SU-DHL-6 (cell line): ENCODE data around the gene NTN4.

ENCODE experiments used
- H2AFZ ChIP-seq: fragments of 200-600 bp; sonication (generic); 2 replicates; pipeline ENCODE4 v1.6.1; 2014; ENCODE audit warnings: low read depth, mild to moderate bottlenecking, moderate library complexity, mixed read lengths, antibody characterized with exemption, low read length; ENCODE audit not compliant: severe bottlenecking
- H3F3A ChIP-seq: fragments of 200-600 bp; shearing (Covaris generic); 2 replicates; pipeline ENCODE4 v1.6.0; 2016; ENCODE audit warnings: antibody characterized with exemption, mild to moderate bottlenecking; ENCODE audit not compliant: insufficient read depth
- H3K27ac ChIP-seq: fragments of 200-600 bp; sonication (generic); 2 replicates; pipeline ENCODE4 v1.5.1; 2016; ENCODE audit warnings: low read depth, mild to moderate bottlenecking, low read length, moderate library complexity, mixed read lengths
- H3K27me3 ChIP-seq: fragments of 200-600 bp; sonication (generic), shearing (Covaris generic); 2 replicates; pipeline ENCODE4 v1.6.0; 2014; ENCODE audit warnings: mild to moderate bottlenecking, low read length
- H3K36me3 ChIP-seq: fragments of 200-600 bp; sonication (generic); 2 replicates; pipeline ENCODE4 v1.6.1; 2014; ENCODE audit warnings: mild to moderate bottlenecking, low read length, mixed read lengths
- H3K4me2 ChIP-seq: fragments of 300-600, 200-600 bp; shearing (Covaris generic), sonication (generic); 2 replicates; pipeline ENCODE4 v1.6.0; 2014; ENCODE audit warnings: low read length, low read depth, mild to moderate bottlenecking; ENCODE audit not compliant: poor library complexity, severe bottlenecking
- H3K4me3 ChIP-seq: fragments of 200-600 bp; sonication (generic); 2 replicates; pipeline ENCODE4 v1.5.1; 2014; ENCODE audit warnings: antibody characterized with exemption, low read length, mild to moderate bottlenecking, mixed read lengths; ENCODE audit not compliant: insufficient read depth, poor library complexity, severe bottlenecking
- H3K79me2 ChIP-seq: fragments of 200-600 bp; sonication (generic); 2 replicates; pipeline ENCODE4 v1.6.1; 2014; ENCODE audit warnings: mild to moderate bottlenecking, low read length, moderate library complexity; ENCODE audit not compliant: insufficient read depth
- H3K9ac ChIP-seq: fragments of 200-600 bp; sonication (generic); 2 replicates; pipeline ENCODE4 v1.7.0; 2014; ENCODE audit warnings: mild to moderate bottlenecking, low read length
- H3K9me2 ChIP-seq: fragments of 200-600 bp; sonication (generic); replicated peaks from 2 replicates; pipeline ENCODE4 v1.6.1; 2014; ENCODE audit warnings: low read length; ENCODE audit not compliant: insufficient read depth
- H3K9me3 ChIP-seq: fragments of 200-600 bp; sonication (generic); 2 replicates; pipeline ENCODE4 v1.6.1; 2014; ENCODE audit warnings: low read length, mixed read lengths; ENCODE audit not compliant: insufficient read depth
- H4K20me1 ChIP-seq: fragments of 200-600 bp; sonication (generic); 2 replicates; pipeline ENCODE4 v1.6.1; 2014; ENCODE audit warnings: low read depth, mild to moderate bottlenecking, antibody characterized with exemption, low read length, moderate library complexity, mixed read lengths
- EZH2phosphoT487 ChIP-seq: fragments of 200-600 bp; sonication (generic), shearing (Covaris generic); conservative IDR thresholded peaks from 2 replicates; pipeline ENCODE4 v1.6.1; 2018; ENCODE audit warnings: mild to moderate bottlenecking, antibody characterized with exemption, low read length, moderate library complexity, mixed read lengths
- TF ChIP-seq, protein P1 (sequence below): fragments of 200-600 bp; sonication (generic); IDR thresholded peaks from one replicate; pipeline ENCODE4 v1.5.1; 2017; ENCODE audit warnings: antibody characterized with exemption, mild to moderate bottlenecking, low read length, moderate library complexity; ENCODE audit not compliant: insufficient read depth, poor library complexity, severe bottlenecking

Gene NTN4

DNA sequence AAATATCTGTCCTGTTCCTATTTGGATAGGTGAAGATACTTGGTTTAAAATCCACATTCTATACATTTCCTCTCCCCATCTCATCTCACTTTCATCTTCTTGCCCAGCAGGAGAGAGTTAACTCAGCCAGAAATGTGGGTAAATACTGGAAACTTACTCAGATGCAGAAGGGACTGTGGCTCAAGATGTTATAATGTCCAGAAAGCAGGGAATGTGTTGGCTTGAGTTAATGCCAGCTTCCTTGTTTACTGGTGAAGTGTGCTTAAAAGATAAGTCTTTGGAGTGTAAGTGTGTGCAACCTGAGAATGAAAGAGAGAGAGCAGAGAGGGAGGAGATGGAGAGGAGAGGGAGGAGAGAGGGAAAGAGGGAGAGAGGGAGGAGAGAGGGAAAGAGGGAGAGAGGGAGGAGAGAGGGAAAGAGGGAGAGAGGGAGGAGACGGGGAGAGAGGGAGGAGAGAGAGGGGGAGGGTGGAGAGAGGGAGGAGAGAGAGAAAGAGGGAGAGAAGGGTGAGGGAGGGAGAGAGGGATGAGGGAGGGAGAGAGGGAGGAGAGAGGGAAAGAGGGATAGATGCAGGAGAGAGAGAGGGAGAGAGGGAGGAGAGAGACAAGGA lies 46.2 kb upstream of the NTN4 start:
- Histone ChIP-seq H3K4me2 (no peak overlapping the region), H3F3A (no peaks in the 10 kb centered on the region), H2AFZ (no peak overlapping the region), H3K36me3 (no peaks in the 10 kb centered on the region), H4K20me1 (no peaks in the 10 kb centered on the region), H3K79me2 (no peaks in the 10 kb centered on the region), H3K27me3 (no peaks in the 10 kb centered on the region), H3K9me3 (no peaks in the 10 kb centered on the region), H3K27ac (no peak overlapping the region), H3K9me2 (no peaks in the 10 kb centered on the region), H3K9ac (no peak overlapping the region), H3K4me3 (no peak overlapping the region)
- no peak for TF ChIP-seq EZH2phosphoT487
- TF ChIP-seq, protein P1, sequence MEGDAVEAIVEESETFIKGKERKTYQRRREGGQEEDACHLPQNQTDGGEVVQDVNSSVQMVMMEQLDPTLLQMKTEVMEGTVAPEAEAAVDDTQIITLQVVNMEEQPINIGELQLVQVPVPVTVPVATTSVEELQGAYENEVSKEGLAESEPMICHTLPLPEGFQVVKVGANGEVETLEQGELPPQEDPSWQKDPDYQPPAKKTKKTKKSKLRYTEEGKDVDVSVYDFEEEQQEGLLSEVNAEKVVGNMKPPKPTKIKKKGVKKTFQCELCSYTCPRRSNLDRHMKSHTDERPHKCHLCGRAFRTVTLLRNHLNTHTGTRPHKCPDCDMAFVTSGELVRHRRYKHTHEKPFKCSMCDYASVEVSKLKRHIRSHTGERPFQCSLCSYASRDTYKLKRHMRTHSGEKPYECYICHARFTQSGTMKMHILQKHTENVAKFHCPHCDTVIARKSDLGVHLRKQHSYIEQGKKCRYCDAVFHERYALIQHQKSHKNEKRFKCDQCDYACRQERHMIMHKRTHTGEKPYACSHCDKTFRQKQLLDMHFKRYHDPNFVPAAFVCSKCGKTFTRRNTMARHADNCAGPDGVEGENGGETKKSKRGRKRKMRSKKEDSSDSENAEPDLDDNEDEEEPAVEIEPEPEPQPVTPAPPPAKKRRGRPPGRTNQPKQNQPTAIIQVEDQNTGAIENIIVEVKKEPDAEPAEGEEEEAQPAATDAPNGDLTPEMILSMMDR: no peak

DNA sequence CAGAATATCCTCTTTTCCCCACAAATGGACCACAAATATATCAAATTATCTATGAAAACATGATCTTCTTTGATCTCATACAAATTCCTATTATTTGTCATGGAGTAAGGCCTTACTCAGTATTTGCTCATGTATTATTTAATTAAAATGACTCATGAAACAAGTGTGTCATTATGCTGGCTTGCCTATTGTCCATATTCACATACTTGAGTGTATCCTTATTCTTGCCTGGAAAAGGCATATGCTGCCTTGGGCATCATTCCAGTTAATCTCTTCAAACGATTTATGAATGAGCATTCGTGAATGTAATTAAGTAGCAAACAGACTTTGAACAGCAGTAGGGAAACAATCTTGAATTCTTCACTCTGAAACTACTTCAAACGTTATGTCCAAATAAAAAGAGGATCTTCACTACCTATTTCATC lies 45.6 kb upstream of the NTN4 start:
- Histone ChIP-seq H3K79me2 (no peaks in the 10 kb centered on the region), H3K4me3 (no peak overlapping the region), H2AFZ (no peak overlapping the region), H3K27ac (no peak overlapping the region), H3K27me3 (no peaks in the 10 kb centered on the region), H3K9me3 (no peaks in the 10 kb centered on the region), H3K9me2 (no peaks in the 10 kb centered on the region), H3K9ac (no peak overlapping the region), H3K4me2 (no peak overlapping the region), H4K20me1 (no peaks in the 10 kb centered on the region), H3K36me3 (no peaks in the 10 kb centered on the region), H3F3A (no peaks in the 10 kb centered on the region)
- TF ChIP-seq, protein P1: no peak
- no peak for TF ChIP-seq EZH2phosphoT487

DNA sequence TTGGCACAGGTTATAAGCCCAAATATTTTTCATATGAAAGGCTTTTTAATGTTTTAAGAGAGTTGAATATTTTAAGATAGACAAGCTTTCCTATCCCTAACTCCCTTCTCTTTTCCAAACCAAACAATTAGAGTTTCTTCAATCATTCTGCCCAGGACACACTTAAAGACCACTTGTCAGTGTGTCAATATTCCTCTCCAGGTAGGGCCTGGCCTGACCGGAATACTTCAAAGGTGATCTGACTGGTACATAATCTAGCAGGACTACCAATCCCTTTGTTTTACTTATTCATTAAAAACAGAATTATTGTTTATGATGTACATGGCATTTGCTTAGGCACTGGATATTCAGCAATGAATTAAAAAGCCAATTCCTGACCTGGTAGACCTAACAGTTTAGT lies 44.0 kb upstream of the NTN4 start:
- H4K20me1 ChIP-seq: no peaks in the 10 kb centered on the region
- no peaks in the 10 kb centered on the region for H3K79me2 ChIP-seq
- H3F3A ChIP-seq: no peaks in the 10 kb centered on the region
- H2AFZ ChIP-seq: no peak overlapping the region
- no peaks in the 10 kb centered on the region for H3K27me3 ChIP-seq
- TF ChIP-seq EZH2phosphoT487: no peak
- TF ChIP-seq, protein P1: no peak
- no peaks in the 10 kb centered on the region for H3K9me2 ChIP-seq
- H3K9ac ChIP-seq: no peak overlapping the region
- H3K4me2 ChIP-seq: no peak overlapping the region
- no peaks in the 10 kb centered on the region for H3K36me3 ChIP-seq
- H3K9me3 ChIP-seq: no peaks in the 10 kb centered on the region
- H3K4me3 ChIP-seq: no peak overlapping the region
- H3K27ac ChIP-seq: no peak overlapping the region
